ENCODE data around the gene RIMKLB.
"Not testable (repeated sequence)": the region's sequence is repeated elsewhere in the genome, so short reads cannot be mapped to it uniquely, and the experiment has no call there.

GRCh38 chr12:8762701-8763100 is 64.9 kb downstream of the RIMKLB start:
- TF ChIP-seq POLR2A, CTCF (IDR thresholded peaks at IDR 0.05): not testable (repeated sequence)

All from vagina (tissue), 2 donors.